Urothelium cell line (cell line): ENCODE results near the gene WDFY3.

Experiments
- DNase-seq: peaks from one replicate; pipeline ENCODE4 v3.0.0; 2011; ENCODE audit warnings: low spot score, mixed read lengths
- FAIRE-seq: peaks from 2 replicates; lab custom pipeline; 2011; peaks lifted over from hg19 to GRCh38; lab: Jason Lieb, UNC

Gene WDFY3

GRCh38 chr4:84966382-84967242 lies at the start of gene WDFY3:
TSS of gene WDFY3 (minus strand) at chr4:84966690. CDS start at chr4:84860591, 106,099 bp downstream.
- FAIRE-seq (no peak), DNase-seq (peak; percentile 90)

- DNase-seq = peak; percentile 34
- FAIRE-seq = no peak
Observed at GRCh38 chr4:85005865-85006377, 39.4 kb upstream of the WDFY3 start.

GRCh38 chr4:85000343-85000742 lies 33.9 kb upstream of the WDFY3 start:
- DNase-seq = no peak

GRCh38 chr4:84995386-84995785 lies 28.9 kb upstream of the WDFY3 start:
- DNase-seq = peak; percentile 16

More at GRCh38 chr4:85000343-85000742, 33.9 kb upstream of the WDFY3 start:
- no peak for FAIRE-seq

GRCh38 chr4:84994280-84994679 lies 27.8 kb upstream of the WDFY3 start:
- DNase-seq (no peak), FAIRE-seq (no peak)

More at GRCh38 chr4:84995386-84995785, 28.9 kb upstream of the WDFY3 start:
- no peak for FAIRE-seq

- no peak for FAIRE-seq
- DNase-seq = peak; percentile 17
Observed at GRCh38 chr4:84985952-84986351, 19.5 kb upstream of the WDFY3 start.

GRCh38 chr4:84977396-84977795 lies 10.9 kb upstream of the WDFY3 start:
- FAIRE-seq (no peak), DNase-seq (no peak)

GRCh38 chr4:84973856-84974255 lies 7.4 kb upstream of the WDFY3 start:
- DNase-seq (no peak), FAIRE-seq (no peak)

- no peak for FAIRE-seq
Observed at GRCh38 chr4:84971319-84971932, 4.9 kb upstream of the WDFY3 start.

GRCh38 chr4:84968925-84969324 lies 2.4 kb upstream of the WDFY3 start:
- FAIRE-seq = no peak
- DNase-seq = no peak

More at GRCh38 chr4:84971319-84971932, 4.9 kb upstream of the WDFY3 start:
- DNase-seq = peak; percentile 23

GRCh38 chr4:84967243-84967690 lies 777 bp upstream of the WDFY3 start:
- peak; percentile 11 for DNase-seq
- FAIRE-seq = peak; percentile 44

GRCh38 chr4:84965553-84966381 lies 723 bp downstream of the WDFY3 start:
- peak; percentile 69 for DNase-seq
- FAIRE-seq = no peak

GRCh38 chr4:84964995-84965552 lies 1.4 kb downstream of the WDFY3 start:
- FAIRE-seq (no peak), DNase-seq (no peak)

- DNase-seq (no peak), FAIRE-seq (no peak)
Observed at GRCh38 chr4:84962102-84962501, 4.4 kb downstream of the WDFY3 start.

- DNase-seq = no peak
- FAIRE-seq = no peak
Observed at GRCh38 chr4:84958434-84958833, 8.1 kb downstream of the WDFY3 start.

GRCh38 chr4:84957514-84958420 lies 8.7 kb downstream of the WDFY3 start:
- no peak for FAIRE-seq
- DNase-seq = no peak

- no peak for DNase-seq
- no peak for FAIRE-seq
Observed at GRCh38 chr4:84956014-84956413, 10.5 kb downstream of the WDFY3 start.

- FAIRE-seq (no peak), DNase-seq (no peak)
Observed at GRCh38 chr4:84954982-84955567, 11.4 kb downstream of the WDFY3 start.

- FAIRE-seq = no peak
- no peak for DNase-seq
Observed at GRCh38 chr4:84952776-84953175, 13.7 kb downstream of the WDFY3 start.
